Measurements from ENCODE around the gene C1GALT1. TPM values are rescaled to one million over a fixed set of nuclear protein-coding genes. Genes with fewer than 3 reads are reported as not detected.

C1GALT1 gene
- total RNA-seq, 2 experiments from 2014 or later = 45.9 to 55.8 TPM

DNA sequence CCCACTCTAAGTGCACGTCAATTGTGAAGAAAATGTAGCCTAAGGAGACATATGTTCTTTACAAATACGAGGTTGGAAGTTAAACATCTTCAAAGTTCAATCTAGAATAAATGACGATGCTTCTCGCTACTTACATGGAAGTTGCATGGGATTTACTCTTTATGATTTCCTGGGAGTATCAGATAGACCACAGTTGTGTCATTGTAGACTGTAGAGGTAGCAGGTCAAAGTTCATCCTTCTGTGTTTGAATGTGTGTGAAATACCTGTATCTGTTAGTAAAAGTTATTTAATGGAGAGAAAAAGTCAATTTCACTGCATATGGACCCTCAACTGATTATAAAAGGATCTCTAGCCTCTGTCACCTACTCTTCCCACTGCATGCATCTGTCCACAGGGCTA, 112.6 kb downstream of the C1GALT1 start:
- H3K4me1 Mint-ChIP-seq = peaks cover 5% of the 10 kb centered on the region
- no peak for DNase-seq
- no peaks in the 10 kb centered on the region for H3K27me3 Mint-ChIP-seq
- H3K4me3 Mint-ChIP-seq = no peak overlapping the region
- no peak for ATAC-seq
- CTCF ChIA-PET = no interaction called here
- no peaks in the 10 kb centered on the region for H3K36me3 Mint-ChIP-seq
- H3K9me3 Mint-ChIP-seq (ENCODE audit: low read depth) = no peaks in the 10 kb centered on the region
- H3K27ac Mint-ChIP-seq = no peak overlapping the region
